ENCODE results near the gene BACE2.

DNA sequence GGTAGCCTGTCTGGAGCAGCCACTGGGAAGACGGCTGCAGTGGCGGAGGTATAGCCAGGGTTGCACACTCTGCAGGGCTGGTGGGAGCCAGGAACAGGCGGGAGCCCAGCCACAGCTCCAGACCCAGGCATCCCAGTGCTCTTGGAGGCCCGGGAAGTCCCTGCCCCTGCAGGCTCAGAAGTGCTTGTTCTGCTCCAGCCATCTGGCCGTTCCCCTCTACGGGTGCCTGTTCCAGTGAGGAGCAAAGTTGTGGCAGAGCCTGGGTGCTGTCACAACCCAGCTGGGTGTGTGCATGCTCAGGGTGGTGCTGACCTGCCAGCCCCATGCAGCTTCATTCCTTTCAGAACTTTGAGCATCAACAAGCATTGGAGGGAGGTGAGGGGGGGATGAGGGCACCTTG lies 31.7 kb upstream of the BACE2 start:
- TF ChIP-seq, protein P1, sequence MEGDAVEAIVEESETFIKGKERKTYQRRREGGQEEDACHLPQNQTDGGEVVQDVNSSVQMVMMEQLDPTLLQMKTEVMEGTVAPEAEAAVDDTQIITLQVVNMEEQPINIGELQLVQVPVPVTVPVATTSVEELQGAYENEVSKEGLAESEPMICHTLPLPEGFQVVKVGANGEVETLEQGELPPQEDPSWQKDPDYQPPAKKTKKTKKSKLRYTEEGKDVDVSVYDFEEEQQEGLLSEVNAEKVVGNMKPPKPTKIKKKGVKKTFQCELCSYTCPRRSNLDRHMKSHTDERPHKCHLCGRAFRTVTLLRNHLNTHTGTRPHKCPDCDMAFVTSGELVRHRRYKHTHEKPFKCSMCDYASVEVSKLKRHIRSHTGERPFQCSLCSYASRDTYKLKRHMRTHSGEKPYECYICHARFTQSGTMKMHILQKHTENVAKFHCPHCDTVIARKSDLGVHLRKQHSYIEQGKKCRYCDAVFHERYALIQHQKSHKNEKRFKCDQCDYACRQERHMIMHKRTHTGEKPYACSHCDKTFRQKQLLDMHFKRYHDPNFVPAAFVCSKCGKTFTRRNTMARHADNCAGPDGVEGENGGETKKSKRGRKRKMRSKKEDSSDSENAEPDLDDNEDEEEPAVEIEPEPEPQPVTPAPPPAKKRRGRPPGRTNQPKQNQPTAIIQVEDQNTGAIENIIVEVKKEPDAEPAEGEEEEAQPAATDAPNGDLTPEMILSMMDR (conservative IDR thresholded peaks at IDR 0.05) = no peak
- no peak for TF ChIP-seq ZFX (IDR thresholded peaks at IDR 0.05)
